Measurements from ENCODE around the gene MYO1E. TPM values are rescaled to one million over a fixed set of nuclear protein-coding genes. Genes with fewer than 3 reads are reported as not detected.

The MYO1E gene
- 100 to 1,000 TPM in 2 of 4 donors, 10 to 100 TPM in 2; 49.7 to 135 (median 82.2) TPM for total RNA-seq

- intact Hi-C loops (cut with DNase I) = no loop called here
- WGBS, 2 donors = 0 to 5% methylated on average over 6 to 25 of the region's 74 CpGs
- Histone ChIP-seq H3K9me3 (no peaks in the 10 kb centered on the region), H3K4me3 (peak within 1 kb of the TSS; percentile 78 to 95 (median 88)), H3K4me1 (peaks cover 8 to 37% (median 17%) of the 10 kb centered on the region in 3 donors), H3K27me3 (no peaks in the 10 kb centered on the region), H3K36me3 (no peaks in the 10 kb centered on the region), H3K27ac (peak within 1 kb of the TSS; percentile 95 to 98 (median 96))
- no peak for DNase-seq
- peak in 3 of 4 donors; percentile 86 to 95 (median 93) for TF ChIP-seq POLR2A (IDR thresholded peaks at IDR 0.05)
- TF ChIP-seq, protein P1, sequence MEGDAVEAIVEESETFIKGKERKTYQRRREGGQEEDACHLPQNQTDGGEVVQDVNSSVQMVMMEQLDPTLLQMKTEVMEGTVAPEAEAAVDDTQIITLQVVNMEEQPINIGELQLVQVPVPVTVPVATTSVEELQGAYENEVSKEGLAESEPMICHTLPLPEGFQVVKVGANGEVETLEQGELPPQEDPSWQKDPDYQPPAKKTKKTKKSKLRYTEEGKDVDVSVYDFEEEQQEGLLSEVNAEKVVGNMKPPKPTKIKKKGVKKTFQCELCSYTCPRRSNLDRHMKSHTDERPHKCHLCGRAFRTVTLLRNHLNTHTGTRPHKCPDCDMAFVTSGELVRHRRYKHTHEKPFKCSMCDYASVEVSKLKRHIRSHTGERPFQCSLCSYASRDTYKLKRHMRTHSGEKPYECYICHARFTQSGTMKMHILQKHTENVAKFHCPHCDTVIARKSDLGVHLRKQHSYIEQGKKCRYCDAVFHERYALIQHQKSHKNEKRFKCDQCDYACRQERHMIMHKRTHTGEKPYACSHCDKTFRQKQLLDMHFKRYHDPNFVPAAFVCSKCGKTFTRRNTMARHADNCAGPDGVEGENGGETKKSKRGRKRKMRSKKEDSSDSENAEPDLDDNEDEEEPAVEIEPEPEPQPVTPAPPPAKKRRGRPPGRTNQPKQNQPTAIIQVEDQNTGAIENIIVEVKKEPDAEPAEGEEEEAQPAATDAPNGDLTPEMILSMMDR (IDR thresholded peaks at IDR 0.05) = no peak
Observed at GRCh38 chr15:59372352-59373211, at the start of gene MYO1E. Gene MYO1E, minus strand, starts transcription at chr15:59372871. Its CDS starts 371 bp downstream, at chr15:59372500.

GRCh38 chr15:59420986-59421618 lies 48.4 kb upstream of the MYO1E start:
- no peak for DNase-seq
- intact Hi-C loops (cut with DNase I) = no loop called here
- TF ChIP-seq POLR2A (IDR thresholded peaks at IDR 0.05) = no peak
- TF ChIP-seq, protein P1 (IDR thresholded peaks at IDR 0.05) = no peak

DNA sequence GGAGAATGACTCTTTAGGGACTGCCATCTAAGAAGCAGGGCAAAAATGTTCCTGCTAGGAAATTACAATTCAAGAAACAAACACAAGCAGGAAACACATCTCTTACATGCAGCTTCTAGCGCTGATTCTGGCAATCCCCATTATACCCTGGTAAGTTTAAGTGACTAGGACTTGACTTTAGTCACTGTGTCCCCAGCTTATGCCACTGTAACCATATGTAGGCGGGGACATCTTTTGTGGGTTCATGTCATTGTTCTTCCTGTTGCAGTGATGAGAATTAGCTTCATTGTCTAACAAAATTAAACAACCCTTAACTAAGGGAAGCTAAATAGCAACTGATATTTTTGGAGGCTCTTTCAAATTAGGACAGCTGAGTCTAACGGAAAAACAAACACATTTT lies 47.4 kb upstream of the MYO1E start:
- H3K4me1 ChIP-seq = peaks cover 0 to 10% (median 0%) of the 10 kb centered on the region in 3 donors
- no peaks in the 10 kb centered on the region for H3K9me3 ChIP-seq
- 81 to 87% methylated on average over 3 of the region's 3 CpGs for WGBS, 2 donors
- H3K27ac ChIP-seq = no peak overlapping the region
- DNase-seq = no peak
- peaks cover 0 to 28% (median 0%) of the 10 kb centered on the region in 4 donors for H3K27me3 ChIP-seq
- H3K4me3 ChIP-seq = no peak overlapping the region
- H3K36me3 ChIP-seq = no peaks in the 10 kb centered on the region
- TF ChIP-seq, protein P1 (IDR thresholded peaks at IDR 0.05) = no peak
- intact Hi-C loops (cut with DNase I) = no loop called here

More at GRCh38 chr15:59420986-59421618, 48.4 kb upstream of the MYO1E start:
- Histone ChIP-seq H3K27ac (no peak overlapping the region), H3K36me3 (no peaks in the 10 kb centered on the region), H3K4me3 (no peak overlapping the region), H3K4me1 (peaks cover 0 to 10% (median 0%) of the 10 kb centered on the region in 3 donors), H3K9me3 (no peaks in the 10 kb centered on the region), H3K27me3 (peaks cover 0 to 28% (median 0%) of the 10 kb centered on the region in 4 donors)
- WGBS, 2 donors = 32 to 41% methylated on average over 9 of the region's 16 CpGs

GRCh38 chr15:59419170-59419569 lies 46.5 kb upstream of the MYO1E start:
- peaks cover 0 to under 1% (median 0%) of the 10 kb centered on the region in 3 donors for H3K4me1 ChIP-seq
- no peak for DNase-seq
- intact Hi-C loops (cut with DNase I) = no loop called here
- 50 to 55% methylated on average over 1 of the region's 1 CpG for WGBS, 2 donors
- TF ChIP-seq, protein P1 (IDR thresholded peaks at IDR 0.05) = no peak
- no peak for TF ChIP-seq POLR2A (IDR thresholded peaks at IDR 0.05)
- H3K27ac ChIP-seq = no peak overlapping the region
- no peak overlapping the region for H3K4me3 ChIP-seq
- H3K9me3 ChIP-seq = no peaks in the 10 kb centered on the region
- no peaks in the 10 kb centered on the region for H3K36me3 ChIP-seq
- peaks cover 0 to 26% (median 0%) of the 10 kb centered on the region in 4 donors for H3K27me3 ChIP-seq

- intact Hi-C loops (cut with DNase I) = no loop called here
- H3K27ac ChIP-seq = no peak overlapping the region
- WGBS, 2 donors = 67 to 73% methylated on average over 2 to 4 of the region's 4 CpGs
- peaks cover 0 to 9% (median 0%) of the 10 kb centered on the region in 4 donors for H3K27me3 ChIP-seq
- H3K36me3 ChIP-seq = no peaks in the 10 kb centered on the region
- no peak for TF ChIP-seq POLR2A (IDR thresholded peaks at IDR 0.05)
- TF ChIP-seq, protein P1 (IDR thresholded peaks at IDR 0.05) = no peak
- no peak overlapping the region for H3K4me3 ChIP-seq
- DNase-seq = no peak
- H3K4me1 ChIP-seq = no peaks in the 10 kb centered on the region
- no peaks in the 10 kb centered on the region for H3K9me3 ChIP-seq
Observed at GRCh38 chr15:59416816-59417215, 44.1 kb upstream of the MYO1E start.
